ENCODE data around the gene OR2T33. TPM values are rescaled to one million over a fixed set of nuclear protein-coding genes. Genes with fewer than 3 reads are reported as not detected.
"Not testable (repeated sequence)": the region's sequence is repeated elsewhere in the genome, so short reads cannot be mapped to it uniquely, and the experiment has no call there.

OR2T33 gene
- not detected in 2 replicates for total RNA-seq

- DNase-seq = no peak
Observed at GRCh38 chr1:248277876-248278275, at the start of gene OR2T33. Gene OR2T33, minus strand, starts transcription at chr1:248277976. Its CDS starts 4,162 bp downstream, at chr1:248273814.

GRCh38 chr1:248324468-248324867 lies 46.7 kb upstream of the OR2T33 start, which contains the start of gene OR2M7:
Gene OR2M7, minus strand, starts transcription at chr1:248324568. Its CDS starts 0 bp downstream, at chr1:248324568.
- no peak for DNase-seq

- no peak for DNase-seq
Observed at GRCh38 chr1:248316796-248317195, 39.0 kb upstream of the OR2T33 start.

GRCh38 chr1:248306740-248307139 lies 29.0 kb upstream of the OR2T33 start:
- DNase-seq = not testable (repeated sequence)

- no peak for DNase-seq
Observed at GRCh38 chr1:248306103-248306502, 28.3 kb upstream of the OR2T33 start.

GRCh38 chr1:248305672-248306071 lies 27.9 kb upstream of the OR2T33 start:
- DNase-seq = not testable (repeated sequence)

- no peak for DNase-seq
Observed at GRCh38 chr1:248303324-248303723, 25.5 kb upstream of the OR2T33 start, which contains the start of gene OR2T12. Gene OR2T12, minus strand, starts transcription at chr1:248303424. Its CDS starts 7,846 bp downstream, at chr1:248295578.

GRCh38 chr1:248288391-248288790 lies 10.6 kb upstream of the OR2T33 start:
- no peak for DNase-seq

GRCh38 chr1:248273225-248273624 lies 4.6 kb downstream of the OR2T33 start:
- not testable (repeated sequence) for DNase-seq

- DNase-seq = no peak
Observed at GRCh38 chr1:248268178-248268577, 9.6 kb downstream of the OR2T33 start.

GRCh38 chr1:248259309-248259708 lies 18.5 kb downstream of the OR2T33 start:
- not testable (repeated sequence) for DNase-seq

GRCh38 chr1:248243204-248243603 lies 34.6 kb downstream of the OR2T33 start:
- peak; percentile 42 for DNase-seq

- DNase-seq = no peak
Observed at GRCh38 chr1:248239478-248239877, 38.3 kb downstream of the OR2T33 start.

GRCh38 chr1:248231117-248231516 lies 46.7 kb downstream of the OR2T33 start, which contains the start of gene OR2M4:
Gene OR2M4, plus strand, starts transcription at chr1:248231417. Its CDS starts 7,512 bp downstream, at chr1:248238929.
- DNase-seq = no peak

GRCh38 chr1:248229360-248229908 lies 48.3 kb downstream of the OR2T33 start:
- no peak for DNase-seq

- DNase-seq = no peak
Observed at GRCh38 chr1:248225537-248225936, 52.2 kb downstream of the OR2T33 start.

Other genes starting within 250 kb of the OR2T33 start
- under 0.01 TPM in 1 of 2 replicates, not detected in the other for gene OR2L2, start 247.9 kb downstream of the OR2T33 start, total RNA-seq
- not detected in 2 replicates for gene OR2L3, start 231.1 kb downstream of the OR2T33 start, total RNA-seq
- not detected in 2 replicates for gene OR2L13, start 182.8 kb downstream of the OR2T33 start, total RNA-seq
- not detected in 2 replicates for gene OR2M5, start 132.8 kb downstream of the OR2T33 start, total RNA-seq
- not detected in 2 replicates for gene OR2M2, start 103.2 kb downstream of the OR2T33 start, total RNA-seq
- not detected in 2 replicates for gene OR2M3, start 80.7 kb downstream of the OR2T33 start, total RNA-seq
- not detected in 2 replicates for gene OR2M4, start 46.6 kb downstream of the OR2T33 start, total RNA-seq
- gene OR2T12, start 25.4 kb upstream of the OR2T33 start, total RNA-seq = not detected in 2 replicates
- not detected in 2 replicates for gene OR2M7, start 46.6 kb upstream of the OR2T33 start, total RNA-seq
- not detected in 2 replicates for gene OR14C36, start 70.8 kb upstream of the OR2T33 start, total RNA-seq
- not detected in 2 replicates for gene OR2T4, start 83.7 kb upstream of the OR2T33 start, total RNA-seq
- gene OR2T6, start 97.8 kb upstream of the OR2T33 start, total RNA-seq = not detected in 2 replicates
- not detected in 2 replicates for gene OR2T1, start 125.1 kb upstream of the OR2T33 start, total RNA-seq
- gene OR2T2, start 167.7 kb upstream of the OR2T33 start, total RNA-seq = not detected in 2 replicates
- gene OR2T3, start 195.4 kb upstream of the OR2T33 start, total RNA-seq = not detected in 2 replicates
- not detected in 2 replicates for gene OR2T5, start 210.6 kb upstream of the OR2T33 start, total RNA-seq
- not detected in 2 replicates for gene OR2G6, start 230.1 kb upstream of the OR2T33 start, total RNA-seq